GM11168 (cell line): ENCODE measurements around the gene TBX19.
"Not testable (repeated sequence)": the region's sequence is repeated elsewhere in the genome, so short reads cannot be mapped to it uniquely, and the experiment has no call there.

Experiments used
- in situ Hi-C: fragments of 300-500 bp; cut with MboI; formaldehyde crosslinking; loops from one replicate; pipeline ENCODE4 v1.12.0; 2022; ENCODE audit warnings: low sequenced_read_pairs; ENCODE audit not compliant: unreplicated experiment

The TBX19 gene

GRCh38 chr1:168347630-168348029 lies 67.0 kb downstream of the TBX19 start:
- in situ Hi-C loops, result loop anchor here (10.0 kb wide), 1 partner anchor 217 kb away; no protein-coding TSS in a partner anchor

- in situ Hi-C loops, result loop anchor here (10.0 kb wide), 1 partner anchor 217 kb away; no protein-coding TSS in a partner anchor
These were observed 67.6 kb downstream of the TBX19 start for GRCh38 chr1:168348146-168348709.

GRCh38 chr1:168354335-168355269 lies 73.9 kb downstream of the TBX19 start:
- in situ Hi-C loops, result not testable (repeated sequence)

GRCh38 chr1:168360151-168361021 lies 79.7 kb downstream of the TBX19 start:
- in situ Hi-C loops, result no loop called here

GRCh38 chr1:168361252-168361651 lies 80.6 kb downstream of the TBX19 start:
- in situ Hi-C loops, result no loop called here

- in situ Hi-C loops, result no loop called here
These were observed 82.3 kb downstream of the TBX19 start for GRCh38 chr1:168362991-168363390.
